IMR-90 (cell line): ENCODE results near the gene STAT6. TPM values are rescaled to one million over a fixed set of nuclear protein-coding genes. Genes with fewer than 3 reads are reported as not detected.
A peak's percentile ranks its signal among the peaks of the same experiment; 100 is the strongest.

ENCODE experiments used
- ATAC-seq: fragments of 200-7000 bp; cut with Tn5 transposase; 2 replicates; pipeline ENCODE4 v1.9.1; 2020; ENCODE audit warnings: low read depth, mild to moderate bottlenecking, moderate library complexity
- BruUV-seq: library from RNA; stranded (reverse); fragments of 400-500 nt; replicated peaks from 2 replicates; lab custom pipeline; 2021; lab: Mats Ljungman, UMichigan
- CTCF ChIA-PET: fragments of 300-600 bp; formaldehyde crosslinking; extraction: SDS; loops from one replicate; lab custom pipeline; 2021; ENCODE audit warnings: antibody characterized with exemption; lab: Yijun Ruan, JAX
- POLR2A ChIA-PET: fragments of 300-600 bp; sonication (Branson Sonifier 250); formaldehyde crosslinking; loops from one replicate; lab custom pipeline; 2022; ENCODE audit warnings: antibody characterized with exemption; ENCODE audit not compliant: unreplicated experiment; lab: Charles Lee
- DNase-seq: peaks from one replicate; pipeline ENCODE4 v3.0.0; 2013
- H2AFZ ChIP-seq: replicated peaks from 2 replicates; pipeline ENCODE3; 2013; ENCODE audit warnings: low read length, mild to moderate bottlenecking; ENCODE audit not compliant: poor library complexity
- H2AK5ac ChIP-seq: 2 replicates; pipeline ENCODE4 v1.6.1; 2013; ENCODE audit warnings: low read depth, low read length, inconsistent platforms
- H2AK9ac ChIP-seq: replicated peaks from 2 replicates; pipeline ENCODE3; 2013; ENCODE audit warnings: mild to moderate bottlenecking, low read depth, low read length, moderate library complexity; ENCODE audit not compliant: poor library complexity
- H2BK120ac ChIP-seq: 2 replicates; pipeline ENCODE4 v1.6.1; 2013; ENCODE audit warnings: low read depth, low read length, inconsistent platforms
- H2BK15ac ChIP-seq: 3 replicates; pipeline ENCODE4 v1.6.1; 2013; ENCODE audit warnings: low read depth, low read length, inconsistent platforms
- H2BK20ac ChIP-seq: 2 replicates; pipeline ENCODE4 v1.6.1; 2013; ENCODE audit warnings: low read depth, mild to moderate bottlenecking, inconsistent platforms, low read length, moderate library complexity
- H2BK5ac ChIP-seq: 2 replicates; pipeline ENCODE4 v1.6.1; 2013; ENCODE audit warnings: mild to moderate bottlenecking, low read depth, low read length, inconsistent platforms; ENCODE audit not compliant: poor library complexity, severe bottlenecking
- H3K14ac ChIP-seq: replicated peaks from 2 replicates; pipeline ENCODE4 v1.6.1; 2013; ENCODE audit warnings: low read depth, low read length, inconsistent platforms
- H3K18ac ChIP-seq: 2 replicates; pipeline ENCODE4 v1.6.1; 2013; ENCODE audit warnings: low read depth, low read length, control low read depth
- H3K23ac ChIP-seq: 2 replicates; pipeline ENCODE4 v1.6.1; 2013; ENCODE audit warnings: low read depth, low read length, inconsistent platforms
- H3K27ac ChIP-seq: 2 replicates; pipeline ENCODE4 v1.5.1; 2013; ENCODE audit warnings: mild to moderate bottlenecking, control low read depth, low read length; ENCODE audit not compliant: insufficient read depth
- H3K27me3 ChIP-seq: 2 replicates; pipeline ENCODE4 v1.6.1; 2013; ENCODE audit warnings: low read length; ENCODE audit not compliant: control insufficient read depth, insufficient read depth
- H3K36me3 ChIP-seq: 2 replicates; pipeline ENCODE4 v1.6.1; 2013; ENCODE audit warnings: low read length, mixed read lengths; ENCODE audit not compliant: control insufficient read depth, insufficient read depth
- H3K4ac ChIP-seq: 2 replicates; pipeline ENCODE4 v1.6.1; 2013; ENCODE audit warnings: low read depth, low read length, inconsistent platforms
- H3K4me1 ChIP-seq: 2 replicates; pipeline ENCODE4 v1.6.1; 2013; ENCODE audit warnings: low read length, mixed read lengths; ENCODE audit not compliant: control insufficient read depth, insufficient read depth
- H3K4me2 ChIP-seq: 2 replicates; pipeline ENCODE4 v1.6.1; 2013; ENCODE audit warnings: low read depth, mild to moderate bottlenecking, control low read depth, low read length, moderate library complexity
- H3K4me3 ChIP-seq: 2 replicates; pipeline ENCODE4 v1.5.1; 2013; ENCODE audit warnings: low read depth, mild to moderate bottlenecking, control low read depth, low read length, moderate library complexity; ENCODE audit not compliant: insufficient read depth
- H3K56ac ChIP-seq: 2 replicates; pipeline ENCODE4 v1.6.1; 2013; ENCODE audit warnings: low read length, inconsistent platforms; ENCODE audit not compliant: insufficient read depth; ENCODE audit errors: extremely low read depth
- H3K79me1 ChIP-seq, 2 experiments: 2 replicates each; pipeline ENCODE4 v1.6.1; 2013; ENCODE audit warnings: low read length in 2 of 2, inconsistent platforms in 1 of 2, low read depth in 1 of 2
- H3K9ac ChIP-seq: 2 replicates; pipeline ENCODE4 v1.6.1; 2013; ENCODE audit warnings: low read depth, low read length, control low read depth
- H3K9me1 ChIP-seq: 2 replicates; pipeline ENCODE4 v1.6.1; 2013; ENCODE audit warnings: low read length, inconsistent platforms; ENCODE audit not compliant: insufficient read depth
- H3K9me3 ChIP-seq: 2 replicates; pipeline ENCODE4 v1.6.1; 2013; ENCODE audit warnings: low read length; ENCODE audit not compliant: control insufficient read depth, insufficient read depth
- H4K20me1 ChIP-seq: 2 replicates; pipeline ENCODE4 v1.6.1; 2013; ENCODE audit warnings: low read length, inconsistent platforms; ENCODE audit not compliant: insufficient read depth
- H4K5ac ChIP-seq: 2 replicates; pipeline ENCODE4 v1.6.1; 2013; ENCODE audit warnings: mild to moderate bottlenecking, low read depth, low read length, control low read depth
- H4K8ac ChIP-seq, 2 experiments: 2 replicates each; pipeline ENCODE4 v1.6.1; 2013; ENCODE audit warnings: low read depth in 2 of 2, low read length in 2 of 2, control low read depth in 1 of 2, inconsistent platforms in 1 of 2
- H4K91ac ChIP-seq: 2 replicates; pipeline ENCODE4 v1.6.1; 2013; ENCODE audit warnings: low read depth, low read length, inconsistent platforms; ENCODE audit not compliant: insufficient read depth
- BHLHE40 ChIP-seq: fragments of 150-350 bp; IDR thresholded peaks from 2 replicates; pipeline ENCODE4 v1.6.1; 2016; ENCODE audit warnings: mild to moderate bottlenecking, low read depth, low read length
- CHD1 ChIP-seq: IDR thresholded peaks from 2 replicates; pipeline ENCODE4 v1.6.1; 2012; ENCODE audit warnings: low read depth, low read length, improper control_type of control experiment
- MAFK ChIP-seq: IDR thresholded peaks from 2 replicates; pipeline ENCODE4 v1.6.1; 2012; ENCODE audit warnings: low read depth, low read length, improper control_type of control experiment
- MAZ ChIP-seq: IDR thresholded peaks from 2 replicates; pipeline ENCODE4 v1.6.1; 2012; ENCODE audit warnings: low read depth, mild to moderate bottlenecking, low read length, improper control_type of control experiment, moderate library complexity, borderline replicate concordance
- MXI1 ChIP-seq: IDR thresholded peaks from 2 replicates; pipeline ENCODE4 v1.6.1; 2012; ENCODE audit warnings: low read depth, mild to moderate bottlenecking, low read length, moderate library complexity, borderline replicate concordance
- NFE2L2 ChIP-seq: fragments of 150-350 bp; IDR thresholded peaks from 2 replicates; pipeline ENCODE4 v1.6.1; 2016; ENCODE audit warnings: low read depth, mild to moderate bottlenecking, low read length
- POLR2A ChIP-seq: IDR thresholded peaks from 2 replicates; pipeline ENCODE4 v1.6.1; 2012; ENCODE audit warnings: mild to moderate bottlenecking, low read depth, low read length
- RAD21 ChIP-seq: IDR thresholded peaks from 2 replicates; pipeline ENCODE4 v1.6.1; 2012; ENCODE audit warnings: low read length, improper control_type of control experiment
- RCOR1 ChIP-seq: IDR thresholded peaks from 2 replicates; pipeline ENCODE4 v1.6.1; 2012; ENCODE audit warnings: mild to moderate bottlenecking, low read length, improper control_type of control experiment; ENCODE audit not compliant: insufficient replicate concordance
- RFX5 ChIP-seq: IDR thresholded peaks from 2 replicates; pipeline ENCODE4 v1.8.0; 2012; ENCODE audit warnings: low read depth, mild to moderate bottlenecking, low read length, moderate library complexity
- WGBS, 2 experiments: methylation state at CpG; one replicate each; pipeline versions ENCODE4 v1.1.5 to v1.1.7; 2013; ENCODE audit warnings: missing lambda C conversion rate in 2 of 2; ENCODE audit not compliant: insufficient read length in 1 of 2; ENCODE audit errors: extremely low coverage in 2 of 2; 5-methylcytosine and 5-hydroxymethylcytosine counted together
- dilution Hi-C: fragments of 300-500 bp; cut with HindIII; formaldehyde crosslinking; loops from one replicate; pipeline ENCODE4 v1.14.3; 2018; ENCODE audit warnings: low sequenced_read_pairs; ENCODE audit not compliant: unreplicated experiment
- in situ Hi-C: fragments of 300-500 bp; cut with MboI; formaldehyde crosslinking; loops from 3 replicates; pipeline ENCODE4 v1.14.3; 2019; ENCODE audit warnings: low sequenced_read_pairs, inconsistent platforms, mixed read lengths
- intact Hi-C: fragments of 100-400 bp; cut with micrococcal nuclease; formaldehyde crosslinking; loops from 2 replicates; pipeline ENCODE4 v1.10.0; 2022
- polyA plus RNA-seq, 3 experiments: library from polyadenylated mRNA; depleted of rRNA; stranded (reverse); fragments of >200 nt; gene quantifications; 2 replicates each; pipeline ENCODE4 v1.2.3, GENCODE V29; 2012; ENCODE audit warnings: low replicate concordance in 1 of 3
- total RNA-seq: library from RNA; depleted of rRNA; stranded (reverse); fragments of >200 nt; gene quantifications from 2 replicates; pipeline ENCODE4 v1.2.3, GENCODE V29; 2012
- TF ChIP-seq, protein P1 (sequence below): fragments of 150-350 bp; IDR thresholded peaks from 2 replicates; pipeline ENCODE4 v1.6.1; 2017; ENCODE audit warnings: mild to moderate bottlenecking, antibody characterized with exemption, low read length, low read depth

Gene STAT6
- total and polyA plus RNA-seq, 2 of the 4 experiments (the other 2 are of a cell fraction) = 43.4 to 96.9 TPM

DNA sequence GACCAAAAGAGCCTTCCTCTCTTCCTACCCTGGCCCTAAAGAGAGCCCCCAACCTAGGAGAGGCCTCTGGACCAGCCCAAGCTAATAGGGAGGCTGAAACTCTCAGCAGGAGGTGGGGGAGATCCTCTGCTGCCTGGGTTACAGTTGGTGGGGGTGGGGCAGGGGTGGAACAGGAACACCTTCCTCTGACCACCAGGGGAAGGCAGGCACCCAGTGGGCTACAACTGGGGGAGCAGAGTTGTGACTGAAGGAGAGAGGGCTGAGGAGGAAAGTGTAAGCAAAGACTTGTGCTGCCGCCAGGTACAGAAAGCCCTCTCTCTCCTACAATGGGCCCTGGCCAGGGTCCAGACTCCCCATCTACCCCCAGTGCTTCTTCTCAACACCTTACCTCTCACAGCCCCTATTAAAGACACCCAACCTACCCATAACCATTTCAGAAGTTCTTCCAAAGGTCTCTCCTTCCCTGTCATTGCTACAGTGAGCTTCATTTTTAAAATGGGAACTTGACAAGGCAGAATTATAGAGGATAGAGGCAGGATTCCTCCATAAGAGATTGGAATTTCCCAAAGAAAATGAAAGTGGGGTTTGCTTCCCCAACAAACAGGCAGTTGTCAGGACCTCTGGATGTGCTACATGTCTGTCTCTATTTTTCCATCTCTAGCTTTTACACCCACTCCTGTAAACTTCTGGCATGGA, 62.6 kb downstream of the STAT6 start:
- no peak overlapping the region for H3K4ac ChIP-seq
- no peak overlapping the region for H3K18ac ChIP-seq
- no peak for DNase-seq
- ChIA-PET CTCF (no interaction called here), POLR2A (interaction anchor here (0.6 kb wide), 1 partner anchor 40 kb away, joined by 3 read pairs; no protein-coding TSS in a partner anchor)
- H3K14ac ChIP-seq = no peak overlapping the region
- in situ Hi-C loops = no loop called here
- no peak overlapping the region for H3K56ac ChIP-seq
- WGBS, 2 experiments = no CpG with 5 or more reads among the region's 1 CpG
- H3K9me1 ChIP-seq = no peaks in the 10 kb centered on the region; the same call in 1 of the 2 replicates
- no peaks in the 10 kb centered on the region for H3K79me1 ChIP-seq
- H4K20me1 ChIP-seq = peaks cover 10% of the 10 kb centered on the region; the same call in 1 of the 2 replicates
- no peak overlapping the region for H3K23ac ChIP-seq
- H4K91ac ChIP-seq = no peak overlapping the region
- ATAC-seq = no peak
- H4K8ac ChIP-seq = no peak overlapping the region
- H3K27me3 ChIP-seq = peaks cover 20% of the 10 kb centered on the region
- no peak overlapping the region for H2BK5ac ChIP-seq
- H3K4me2 ChIP-seq = no peak overlapping the region
- no peak overlapping the region for H2BK120ac ChIP-seq
- H3K4me1 ChIP-seq = peaks cover 3% of the 10 kb centered on the region; the same call in 1 of the 2 replicates
- no peak overlapping the region for H3K4me3 ChIP-seq
- H3K9ac ChIP-seq = no peak overlapping the region
- no TSS peak for BruUV-seq
- TF ChIP-seq, protein P1, sequence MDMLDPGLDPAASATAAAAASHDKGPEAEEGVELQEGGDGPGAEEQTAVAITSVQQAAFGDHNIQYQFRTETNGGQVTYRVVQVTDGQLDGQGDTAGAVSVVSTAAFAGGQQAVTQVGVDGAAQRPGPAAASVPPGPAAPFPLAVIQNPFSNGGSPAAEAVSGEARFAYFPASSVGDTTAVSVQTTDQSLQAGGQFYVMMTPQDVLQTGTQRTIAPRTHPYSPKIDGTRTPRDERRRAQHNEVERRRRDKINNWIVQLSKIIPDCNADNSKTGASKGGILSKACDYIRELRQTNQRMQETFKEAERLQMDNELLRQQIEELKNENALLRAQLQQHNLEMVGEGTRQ = no peak
- no peak for TF ChIP-seq POLR2A
- no peak for TF ChIP-seq RAD21
- no peak for TF ChIP-seq CHD1
- no peak for TF ChIP-seq NFE2L2
- TF ChIP-seq RCOR1 = no peak
- TF ChIP-seq BHLHE40 = no peak
- no peak for TF ChIP-seq MAZ
- no peak for TF ChIP-seq RFX5
- TF ChIP-seq MXI1 = no peak
- TF ChIP-seq MAFK = no peak
- peak overlapping the region; percentile 63 for H2AK9ac ChIP-seq
- no peaks in the 10 kb centered on the region for H3K9me3 ChIP-seq
- peak overlapping the region; percentile 50 for H2AFZ ChIP-seq
- intact Hi-C loops = no loop called here
- no peak overlapping the region for H3K27ac ChIP-seq
- no peaks in the 10 kb centered on the region for H3K36me3 ChIP-seq
- H2AK5ac ChIP-seq = no peak overlapping the region
- H4K5ac ChIP-seq = no peak overlapping the region
- dilution Hi-C loops = no loop called here
- H2BK20ac ChIP-seq = 0 out of 2 replicates have a peak overlapping the region, but pooled peaks have one; percentile 5
- H2BK15ac ChIP-seq = no peak overlapping the region
